ENCODE results near the gene C14orf132.

Gene C14orf132

DNA sequence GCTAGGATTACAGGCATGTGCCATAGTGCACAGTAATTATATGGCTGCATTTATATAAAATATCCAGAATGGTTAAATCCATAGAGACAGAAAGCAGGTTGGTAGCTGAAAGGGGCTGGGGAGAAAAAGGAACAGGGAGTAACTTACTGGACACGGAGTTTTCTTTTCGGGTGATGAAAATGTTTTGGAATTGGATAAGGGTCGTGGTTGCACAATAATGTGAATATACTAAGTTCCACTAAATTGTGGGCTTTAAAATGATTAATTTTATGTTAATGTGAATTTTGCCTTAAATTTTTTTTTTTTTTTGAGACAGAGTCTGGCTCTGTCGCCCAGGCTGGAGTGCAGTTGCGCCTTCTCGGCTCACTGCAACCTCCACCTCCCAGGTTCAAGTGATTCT, 95.3 kb downstream of the C14orf132 start:
- H3K9me2 ChIP-seq (ENCODE audit: low read depth, low read length): no peaks in the 10 kb centered on the region
- TF ChIP-seq EZH2 (IDR thresholded peaks at IDR 0.05; ENCODE audit: borderline replicate concordance, low read length): no peak
- no peak for TF ChIP-seq CTCF (IDR thresholded peaks at IDR 0.05; ENCODE audit: low read length)
- H3K4me1 ChIP-seq (ENCODE audit: insufficient read depth, low read length, severe bottlenecking): no peaks in the 10 kb centered on the region
- H3K4me2 ChIP-seq (ENCODE audit: low read length): no peak overlapping the region
- H2AFZ ChIP-seq (ENCODE audit: low read length): no peak overlapping the region
- H3F3A ChIP-seq (ENCODE audit: insufficient read depth, low read length): no peaks in the 10 kb centered on the region
- no peaks in the 10 kb centered on the region for H3K9me3 ChIP-seq (ENCODE audit: low read length)
- H3K36me3 ChIP-seq (ENCODE audit: insufficient read depth, low read length): no peaks in the 10 kb centered on the region
- no peak overlapping the region for H3K27ac ChIP-seq (ENCODE audit: low read depth, low read length, poor library complexity, severe bottlenecking)
- no peak overlapping the region for H3K4me3 ChIP-seq (ENCODE audit: low read depth, low read length, poor library complexity, severe bottlenecking)
- no peak overlapping the region for H3K9ac ChIP-seq (ENCODE audit: low read length)
- no peaks in the 10 kb centered on the region for H3K79me2 ChIP-seq (ENCODE audit: insufficient read depth, low read length)
- H3K27me3 ChIP-seq (ENCODE audit: insufficient read depth, low read length): no peaks in the 10 kb centered on the region
- no peaks in the 10 kb centered on the region for H4K20me1 ChIP-seq (ENCODE audit: insufficient read depth, low read length)

DNA sequence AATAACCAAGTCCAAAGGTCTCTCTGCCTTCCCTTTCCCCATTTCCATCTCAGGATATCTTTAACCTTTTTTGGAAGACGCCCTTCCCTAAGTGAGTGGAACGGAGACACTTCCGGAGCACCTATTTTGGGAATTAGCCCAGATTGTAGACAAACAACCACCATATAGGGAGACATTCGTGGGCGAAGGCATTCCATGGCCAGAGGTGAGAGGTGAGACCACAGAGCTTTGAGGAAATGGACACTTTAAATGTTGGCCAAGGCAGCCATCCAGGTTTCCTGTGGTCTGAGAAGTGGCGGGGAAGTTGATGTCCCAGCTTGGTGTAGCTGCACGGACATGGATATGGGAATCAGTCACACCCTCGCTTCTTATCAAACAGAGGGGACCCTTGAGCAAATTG, 96.1 kb downstream of the C14orf132 start:
- no peaks in the 10 kb centered on the region for H3K79me2 ChIP-seq (ENCODE audit: insufficient read depth, low read length)
- no peaks in the 10 kb centered on the region for H3F3A ChIP-seq (ENCODE audit: insufficient read depth, low read length)
- no peaks in the 10 kb centered on the region for H3K4me1 ChIP-seq (ENCODE audit: insufficient read depth, low read length, severe bottlenecking)
- no peaks in the 10 kb centered on the region for H3K36me3 ChIP-seq (ENCODE audit: insufficient read depth, low read length)
- no peak overlapping the region for H2AFZ ChIP-seq (ENCODE audit: low read length)
- H3K27me3 ChIP-seq (ENCODE audit: insufficient read depth, low read length): no peaks in the 10 kb centered on the region
- H3K4me2 ChIP-seq (ENCODE audit: low read length): no peak overlapping the region
- H3K4me3 ChIP-seq (ENCODE audit: low read depth, low read length, poor library complexity, severe bottlenecking): no peak overlapping the region
- no peak for TF ChIP-seq CTCF (IDR thresholded peaks at IDR 0.05; ENCODE audit: low read length)
- TF ChIP-seq EZH2 (IDR thresholded peaks at IDR 0.05; ENCODE audit: borderline replicate concordance, low read length): no peak
- H4K20me1 ChIP-seq (ENCODE audit: insufficient read depth, low read length): no peaks in the 10 kb centered on the region
- H3K27ac ChIP-seq (ENCODE audit: low read depth, low read length, poor library complexity, severe bottlenecking): no peak overlapping the region
- no peaks in the 10 kb centered on the region for H3K9me3 ChIP-seq (ENCODE audit: low read length)
- H3K9ac ChIP-seq (ENCODE audit: low read length): no peak overlapping the region
- H3K9me2 ChIP-seq (ENCODE audit: low read depth, low read length): no peaks in the 10 kb centered on the region

GRCh38 chr14:96136371-96137005, 97.3 kb downstream of the C14orf132 start:
- H3K4me3 ChIP-seq (ENCODE audit: low read depth, low read length, poor library complexity, severe bottlenecking): no peak overlapping the region
- no peak overlapping the region for H3K9ac ChIP-seq (ENCODE audit: low read length)
- no peak overlapping the region for H3K27ac ChIP-seq (ENCODE audit: low read depth, low read length, poor library complexity, severe bottlenecking)
- H3K36me3 ChIP-seq (ENCODE audit: insufficient read depth, low read length): no peaks in the 10 kb centered on the region
- no peaks in the 10 kb centered on the region for H3K79me2 ChIP-seq (ENCODE audit: insufficient read depth, low read length)
- no peak overlapping the region for H3K4me2 ChIP-seq (ENCODE audit: low read length)
- TF ChIP-seq CTCF (IDR thresholded peaks at IDR 0.05; ENCODE audit: low read length) (no peak), EZH2 (IDR thresholded peaks at IDR 0.05; ENCODE audit: borderline replicate concordance, low read length) (no peak)
- H3F3A ChIP-seq (ENCODE audit: insufficient read depth, low read length): no peaks in the 10 kb centered on the region
- H3K4me1 ChIP-seq (ENCODE audit: insufficient read depth, low read length, severe bottlenecking): no peaks in the 10 kb centered on the region
- H3K9me2 ChIP-seq (ENCODE audit: low read depth, low read length): no peaks in the 10 kb centered on the region
- no peaks in the 10 kb centered on the region for H4K20me1 ChIP-seq (ENCODE audit: insufficient read depth, low read length)
- no peaks in the 10 kb centered on the region for H3K9me3 ChIP-seq (ENCODE audit: low read length)
- H3K27me3 ChIP-seq (ENCODE audit: insufficient read depth, low read length): no peaks in the 10 kb centered on the region
- H2AFZ ChIP-seq (ENCODE audit: low read length): no peak overlapping the region
